NOMO-1 treated with DMSO at 0.1 percent for 48 hours (cell line): ENCODE data around the gene AMBP.

Source experiments
- DNase-seq: peaks from one replicate; lab custom pipeline; 2025; ENCODE audit not compliant: unreplicated experiment; lab: John Stamatoyannopoulos, UW

The AMBP gene

GRCh38 chr9:114112778-114113584, 34.9 kb upstream of the AMBP start:
- DNase-seq = no peak

DNA sequence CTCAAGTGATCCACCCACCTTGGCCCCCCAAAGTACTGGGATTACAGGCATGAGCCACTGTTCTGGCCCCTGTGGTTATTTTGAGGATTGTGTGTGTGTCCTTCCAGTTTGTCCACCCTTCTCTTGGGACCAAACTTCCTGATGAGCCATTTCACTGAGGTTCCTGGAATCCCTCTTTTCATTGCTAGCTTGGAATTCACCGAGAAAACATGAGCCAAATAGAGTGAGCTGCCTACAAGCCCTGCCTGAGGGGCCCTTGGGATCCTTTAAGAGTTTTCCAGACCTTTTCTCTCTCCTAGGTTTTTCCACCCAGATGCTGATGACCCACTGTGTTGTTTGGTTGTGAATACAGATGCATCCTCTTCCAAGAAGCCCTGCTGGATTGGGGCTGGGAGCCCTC, 34.2 kb upstream of the AMBP start:
- no peak for DNase-seq

DNA sequence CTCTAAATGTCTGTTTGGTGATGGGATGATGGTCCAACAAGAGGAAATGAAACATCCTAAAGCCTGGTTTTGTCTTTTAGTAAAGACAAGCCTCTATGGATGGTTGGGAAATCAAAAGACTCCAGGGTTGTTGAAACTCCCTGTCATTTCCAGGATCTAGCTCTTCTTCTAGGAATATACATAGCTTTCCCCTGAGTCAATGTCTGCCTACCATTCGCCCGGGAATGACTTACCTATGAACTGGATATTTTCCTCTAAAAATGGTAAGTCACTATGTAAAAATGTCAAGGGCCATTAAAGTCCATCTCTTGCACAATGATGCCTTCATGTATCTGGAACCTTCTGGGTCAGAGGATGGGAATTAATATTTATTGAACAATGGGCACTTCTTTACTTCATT, 32.1 kb upstream of the AMBP start:
- DNase-seq = no peak

DNA sequence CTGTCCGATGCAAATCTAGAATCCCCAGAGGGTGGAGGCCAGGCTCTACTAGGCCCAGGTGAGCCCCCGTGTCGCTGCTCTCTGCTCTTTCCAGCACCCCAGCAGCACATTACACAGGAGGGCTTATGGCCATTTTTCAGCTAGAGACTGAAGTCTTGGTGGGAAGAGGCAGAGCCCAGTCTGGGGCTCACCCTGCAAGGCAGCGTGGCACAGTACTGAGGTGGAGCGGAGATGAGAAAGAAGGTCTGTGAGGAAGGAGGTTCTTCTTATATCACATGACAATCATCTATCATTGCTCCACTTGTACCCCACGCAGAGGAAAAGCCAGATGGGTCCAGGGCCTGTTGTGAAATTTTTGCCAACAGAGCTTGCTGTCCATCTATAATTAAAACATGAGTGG, 31.0 kb upstream of the AMBP start:
- DNase-seq = no peak

DNA sequence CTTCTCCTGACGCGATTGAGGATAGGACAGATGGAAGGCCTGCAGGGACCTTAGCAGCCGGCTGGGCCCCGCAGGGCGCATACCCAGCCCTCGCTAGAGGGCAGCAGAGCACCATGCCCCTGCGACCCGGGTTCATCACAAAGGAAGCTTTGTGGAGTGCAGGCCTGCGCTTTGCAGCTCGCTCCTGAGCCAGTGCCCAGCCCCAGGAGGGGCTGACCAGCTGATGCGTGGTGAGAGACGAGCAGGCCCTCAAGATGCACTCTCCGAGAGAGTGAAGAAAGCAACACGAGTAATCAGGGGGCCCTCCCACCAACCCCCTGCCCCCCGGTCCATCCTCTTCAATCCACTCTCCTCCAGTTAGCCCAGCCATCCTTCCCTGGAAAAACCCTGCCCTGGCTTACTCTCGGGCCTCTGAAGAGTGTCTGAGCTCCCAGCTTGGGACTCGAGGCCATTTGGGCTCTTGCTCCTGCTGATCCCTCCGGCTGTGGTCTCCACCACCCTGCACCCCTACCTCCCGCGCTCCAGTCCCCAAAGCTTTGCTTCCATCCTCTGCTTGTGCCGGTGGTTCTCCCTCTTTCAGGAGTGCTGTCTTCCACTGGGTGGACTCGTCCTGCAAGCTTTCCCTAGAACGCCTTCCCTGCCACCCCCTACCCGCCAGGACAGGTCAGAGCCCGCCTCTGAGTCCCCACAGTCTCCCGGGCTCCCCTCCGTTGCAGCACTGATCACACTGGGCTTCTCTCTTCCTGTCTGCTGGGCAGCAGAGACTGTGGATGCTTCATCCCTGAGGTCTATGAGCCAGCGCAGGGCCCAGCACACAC, 30.1 kb upstream of the AMBP start:
- DNase-seq = peak; percentile 56

GRCh38 chr9:114107286-114108001, 29.3 kb upstream of the AMBP start:
- DNase-seq = no peak

GRCh38 chr9:114105236-114105635, 27.1 kb upstream of the AMBP start:
- no peak for DNase-seq

GRCh38 chr9:114102484-114102883, 24.4 kb upstream of the AMBP start:
- DNase-seq = no peak

- no peak for DNase-seq
These were observed 22.4 kb upstream of the AMBP start for GRCh38 chr9:114100536-114100935.

DNA sequence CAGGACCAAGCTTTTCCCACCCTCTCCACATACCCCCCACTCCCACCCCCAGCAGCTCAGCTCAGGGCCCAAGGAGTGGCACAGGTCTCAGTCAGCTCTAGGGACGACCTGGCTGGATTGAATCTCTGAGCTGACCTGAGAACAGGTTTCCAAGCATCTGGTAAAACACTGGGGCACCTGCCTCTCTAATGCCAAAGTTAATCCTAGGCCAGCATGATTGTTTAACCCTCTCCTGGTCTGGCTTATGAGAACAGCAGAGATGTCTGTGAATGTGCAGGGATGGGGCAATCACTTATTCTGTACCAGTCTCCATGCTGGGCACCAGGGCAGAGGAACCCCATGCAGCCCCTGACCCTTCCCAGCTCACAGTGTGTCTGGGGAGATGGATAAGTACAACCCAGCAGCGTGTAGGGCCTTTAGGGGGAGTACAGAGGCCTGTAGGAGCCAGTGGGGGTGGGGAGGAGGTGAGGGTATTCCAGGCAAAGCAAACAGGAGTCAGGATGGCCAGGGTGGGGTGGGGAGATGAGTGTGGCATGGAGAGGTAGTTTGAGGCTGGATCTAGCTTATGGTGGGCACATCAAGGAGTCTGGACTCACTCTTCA, 21.7 kb upstream of the AMBP start:
- no peak for DNase-seq

DNA sequence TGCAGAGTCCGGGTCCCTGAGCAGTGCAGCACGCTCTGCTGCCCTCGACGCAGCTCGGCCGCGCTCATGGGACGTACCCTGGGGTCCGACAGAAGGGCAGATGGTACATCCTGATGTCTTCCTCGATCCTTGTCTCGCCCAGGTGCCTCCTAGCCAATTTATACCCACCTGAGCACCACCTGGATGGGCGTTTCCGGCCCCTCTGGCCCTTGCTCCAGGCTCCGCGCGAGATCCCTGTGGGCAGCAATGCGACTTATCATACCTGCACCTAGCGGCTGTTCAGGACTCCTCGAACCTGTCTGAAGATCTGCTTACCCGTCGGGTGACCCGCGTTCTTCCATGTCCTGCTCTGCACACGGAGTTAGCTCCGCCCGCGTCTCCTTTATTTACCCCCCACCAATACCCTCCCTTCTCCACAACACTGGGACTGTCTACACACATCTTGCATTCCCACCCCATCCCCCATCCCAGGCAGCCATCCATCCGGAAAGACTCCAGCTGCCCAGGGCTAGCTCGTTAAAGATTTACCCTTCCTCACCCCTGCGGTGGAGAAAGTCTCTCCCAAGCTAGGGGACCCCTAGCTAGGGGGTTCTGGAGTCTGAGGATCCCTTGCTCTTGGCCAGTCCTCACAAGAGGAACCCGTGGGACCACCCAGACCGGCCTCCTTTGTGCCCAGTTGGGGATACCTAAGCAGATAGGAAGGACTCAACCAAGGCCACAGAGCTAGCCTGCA, 21.0 kb upstream of the AMBP start, which contains the start of gene KIF12:
TSS of gene KIF12 (minus strand) at position 357 of the 733 bp plus-strand sequence. CDS start at position 341, 16 bp downstream.
- no peak for DNase-seq

- no peak for DNase-seq
These were observed 20.2 kb upstream of the AMBP start for GRCh38 chr9:114098021-114098935.

DNA sequence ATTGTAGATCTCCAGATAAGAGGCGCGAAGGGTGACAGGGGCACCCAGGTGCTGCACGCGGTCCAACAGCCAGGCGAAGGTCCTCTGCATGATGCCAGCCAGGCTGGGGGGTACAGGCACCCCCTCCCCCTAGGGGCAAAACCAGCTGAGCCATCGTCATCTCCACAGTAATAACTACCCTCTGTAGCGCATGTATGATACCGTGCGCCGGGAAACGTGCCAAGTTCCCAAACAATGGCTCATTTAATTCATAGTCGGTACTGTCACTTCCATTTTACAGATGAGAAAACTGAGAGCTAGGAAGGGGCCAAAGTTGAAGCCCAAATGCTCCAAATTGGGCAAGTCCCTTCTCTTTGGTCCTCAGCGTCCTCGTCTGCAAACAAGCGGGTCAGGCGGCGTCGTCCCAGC, 19.5 kb upstream of the AMBP start:
- no peak for DNase-seq

- no peak for DNase-seq
These were observed 18.9 kb upstream of the AMBP start for GRCh38 chr9:114096866-114097612.

GRCh38 chr9:114096041-114096511, 18.0 kb upstream of the AMBP start:
- no peak for DNase-seq

DNA sequence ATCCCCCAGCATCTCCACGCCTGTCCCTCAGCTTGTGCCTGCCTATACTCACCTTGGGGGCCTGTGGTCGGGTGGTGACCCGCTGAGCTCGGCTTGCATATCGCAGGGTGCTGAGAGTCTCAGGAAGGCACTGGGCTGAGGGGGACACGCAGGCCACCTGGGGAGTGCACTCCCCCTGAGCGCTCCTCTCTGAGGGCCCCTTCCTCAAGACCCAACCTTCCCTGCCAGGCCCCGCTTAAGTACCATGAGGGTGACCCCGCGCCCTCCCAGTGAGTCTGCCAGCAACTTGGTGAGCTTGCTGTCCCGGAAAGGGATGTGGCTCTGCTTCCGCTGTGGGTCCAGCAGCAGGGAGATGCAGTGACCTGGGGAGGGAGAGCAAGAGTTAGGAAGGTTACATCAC, 16.9 kb upstream of the AMBP start:
- DNase-seq = no peak

- no peak for DNase-seq
These were observed 15.8 kb upstream of the AMBP start for GRCh38 chr9:114093761-114094505.

GRCh38 chr9:114093031-114093471, 15.0 kb upstream of the AMBP start:
- no peak for DNase-seq
